Activated naive CD4-positive, alpha-beta T cell treated with anti-CD3 and anti-CD28 coated beads for 36 hours (primary cell): Measurements from ENCODE around the gene ISG20L2. TPM values are rescaled to one million over a fixed set of nuclear protein-coding genes. Genes with fewer than 3 reads are reported as not detected.

Experiments used
- CTCF ChIA-PET: fragments of 350-600 bp; sonication (Branson Sonifier 250); formaldehyde crosslinking; loops from one replicate; lab custom pipeline; 2021; ENCODE audit warnings: antibody characterized with exemption; lab: Charles Lee
- DNase-seq: peaks from one replicate; pipeline ENCODE4 v3.0.0-alpha.2; 2020
- H3K27ac Mint-ChIP-seq: one replicate; pipeline ENCODE4 v1.8.0; 2021; ENCODE audit warnings: mild to moderate bottlenecking, mixed read lengths
- H3K27me3 Mint-ChIP-seq: one replicate; pipeline ENCODE4 v1.8.0; 2021; ENCODE audit warnings: low read depth, mixed read lengths
- H3K36me3 Mint-ChIP-seq: one replicate; pipeline ENCODE4 v1.8.0; 2021; ENCODE audit warnings: low read depth, mixed read lengths
- H3K4me1 Mint-ChIP-seq: one replicate; pipeline ENCODE4 v1.8.0; 2021; ENCODE audit warnings: low read depth, mixed read lengths
- H3K4me3 Mint-ChIP-seq: one replicate; pipeline ENCODE4 v1.8.0; 2021; ENCODE audit warnings: mild to moderate bottlenecking, moderate library complexity, mixed read lengths
- H3K9me3 Mint-ChIP-seq: one replicate; pipeline ENCODE4 v1.8.0; 2021; ENCODE audit warnings: mixed read lengths
- intact Hi-C: fragments of 100-400 bp; cut with micrococcal nuclease; formaldehyde crosslinking; loops from one replicate; pipeline ENCODE4 v1.15.1; 2023
- total RNA-seq, 2 experiments: library from RNA; stranded (reverse); gene quantifications; one replicate each; pipeline ENCODE4 v1.2.3, GENCODE V29; 2021

Gene ISG20L2
- total RNA-seq, 2 experiments from 2014 or later: 24.8 to 28.7 TPM

GRCh38 chr1:156704166-156704711, 24.3 kb downstream of the ISG20L2 start:
- H3K36me3 Mint-ChIP-seq: no peaks in the 10 kb centered on the region
- intact Hi-C loops: no loop called here
- CTCF ChIA-PET: interaction anchor here (2.4 to 11.8 kb wide), 5 partner anchors 13 to 80 kb away, joined by 7 to 183 read pairs (median 21); no protein-coding TSS in a partner anchor
- no peak overlapping the region for H3K27ac Mint-ChIP-seq
- peaks cover 29% of the 10 kb centered on the region for H3K27me3 Mint-ChIP-seq
- no peaks in the 10 kb centered on the region for H3K9me3 Mint-ChIP-seq
- H3K4me1 Mint-ChIP-seq: peaks cover 27% of the 10 kb centered on the region
- H3K4me3 Mint-ChIP-seq: no peak overlapping the region
- DNase-seq: no peak

DNA sequence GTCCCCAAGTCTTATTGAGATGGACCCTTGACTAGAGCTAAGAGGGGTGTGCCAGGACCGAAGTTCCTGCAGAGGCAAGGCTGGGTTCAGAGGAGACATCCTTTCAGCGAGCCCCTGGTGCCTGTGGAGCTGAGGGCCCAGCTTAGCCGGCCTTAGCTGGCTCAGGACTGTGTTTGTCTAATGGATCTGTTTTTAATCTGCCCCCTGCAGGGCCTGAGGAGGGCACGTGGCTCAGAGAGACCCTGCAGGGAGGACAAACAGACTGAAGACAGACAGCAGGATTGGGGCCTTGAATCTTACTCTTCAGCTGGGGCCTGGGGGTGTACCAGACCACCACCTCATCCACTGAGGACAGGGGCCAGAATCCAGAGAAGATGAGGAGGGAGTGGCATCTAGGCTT, 24.8 kb downstream of the ISG20L2 start:
- no peak overlapping the region for H3K27ac Mint-ChIP-seq
- CTCF ChIA-PET: interaction anchor here (11.8 kb wide), 1 partner anchor 13 kb away, joined by 183 read pairs; no protein-coding TSS in a partner anchor
- peaks cover 32% of the 10 kb centered on the region for H3K27me3 Mint-ChIP-seq
- no peak overlapping the region for H3K4me3 Mint-ChIP-seq
- no peaks in the 10 kb centered on the region for H3K9me3 Mint-ChIP-seq
- peaks cover 27% of the 10 kb centered on the region for H3K4me1 Mint-ChIP-seq
- no peaks in the 10 kb centered on the region for H3K36me3 Mint-ChIP-seq
- intact Hi-C loops: no loop called here
- no peak for DNase-seq

DNA sequence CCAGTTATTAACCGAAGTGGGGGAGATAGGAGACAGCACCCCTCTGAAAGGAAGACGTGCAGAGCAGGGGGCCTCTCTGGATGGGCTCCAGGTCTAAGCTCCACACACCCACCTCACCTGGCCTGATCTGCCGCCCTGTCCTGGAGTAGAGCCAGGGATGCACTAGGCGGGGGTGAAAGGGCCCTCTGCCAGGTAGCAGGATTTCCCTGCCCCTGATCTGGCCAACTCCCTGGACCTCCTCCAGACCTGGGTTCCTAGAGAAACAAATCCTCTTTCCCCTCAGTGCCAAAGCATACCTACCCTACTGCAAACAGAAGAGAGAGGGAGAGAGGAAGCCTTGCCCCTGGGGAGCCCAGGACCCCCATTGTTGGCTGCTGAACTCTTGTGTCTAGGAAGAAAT, 25.2 kb downstream of the ISG20L2 start:
- no peak for DNase-seq
- CTCF ChIA-PET: interaction anchor here (0.6 to 11.8 kb wide), 5 partner anchors 13 to 123 kb away, joined by 3 to 183 read pairs (median 8); partner anchors contain the start of gene NES
- H3K4me3 Mint-ChIP-seq: no peak overlapping the region
- H3K36me3 Mint-ChIP-seq: no peaks in the 10 kb centered on the region
- H3K9me3 Mint-ChIP-seq: no peaks in the 10 kb centered on the region
- peaks cover 33% of the 10 kb centered on the region for H3K27me3 Mint-ChIP-seq
- H3K27ac Mint-ChIP-seq: no peak overlapping the region
- intact Hi-C loops: no loop called here
- H3K4me1 Mint-ChIP-seq: peaks cover 27% of the 10 kb centered on the region

- Mint-ChIP-seq H3K27ac (no peak overlapping the region), H3K4me3 (no peak overlapping the region), H3K9me3 (no peaks in the 10 kb centered on the region), H3K4me1 (peaks cover 15% of the 10 kb centered on the region), H3K36me3 (no peaks in the 10 kb centered on the region), H3K27me3 (peaks cover 39% of the 10 kb centered on the region)
- intact Hi-C loops: no loop called here
- CTCF ChIA-PET: interaction anchor here (0.9 to 11.8 kb wide), 6 partner anchors 10 to 88 kb away, joined by 3 to 183 read pairs (median 7); partner anchors contain the start of gene NES
- no peak for DNase-seq
These were observed 27.6 kb downstream of the ISG20L2 start for GRCh38 chr1:156700736-156701531.

GRCh38 chr1:156698995-156699394, 29.6 kb downstream of the ISG20L2 start:
- no peaks in the 10 kb centered on the region for H3K9me3 Mint-ChIP-seq
- H3K27ac Mint-ChIP-seq: no peak overlapping the region
- H3K27me3 Mint-ChIP-seq: peaks cover 31% of the 10 kb centered on the region
- no peak for DNase-seq
- intact Hi-C loops: no loop called here
- H3K36me3 Mint-ChIP-seq: no peaks in the 10 kb centered on the region
- H3K4me3 Mint-ChIP-seq: no peak overlapping the region
- no peaks in the 10 kb centered on the region for H3K4me1 Mint-ChIP-seq
- CTCF ChIA-PET: interaction anchor here (1.2 to 11.8 kb wide), 4 partner anchors 8 to 39 kb away, joined by 3 to 183 read pairs (median 8); no protein-coding TSS in a partner anchor

GRCh38 chr1:156697481-156697880, 31.1 kb downstream of the ISG20L2 start:
- Mint-ChIP-seq H3K4me1 (peaks cover 11% of the 10 kb centered on the region), H3K27ac (no peak overlapping the region), H3K4me3 (no peak overlapping the region), H3K36me3 (no peaks in the 10 kb centered on the region), H3K9me3 (no peaks in the 10 kb centered on the region), H3K27me3 (peaks cover 34% of the 10 kb centered on the region)
- no peak for DNase-seq
- intact Hi-C loops: no loop called here
- CTCF ChIA-PET: interaction anchor here (0.9 to 3.0 kb wide), 4 partner anchors 18 to 38 kb away, joined by 3 to 8 read pairs (median 6); no protein-coding TSS in a partner anchor

DNA sequence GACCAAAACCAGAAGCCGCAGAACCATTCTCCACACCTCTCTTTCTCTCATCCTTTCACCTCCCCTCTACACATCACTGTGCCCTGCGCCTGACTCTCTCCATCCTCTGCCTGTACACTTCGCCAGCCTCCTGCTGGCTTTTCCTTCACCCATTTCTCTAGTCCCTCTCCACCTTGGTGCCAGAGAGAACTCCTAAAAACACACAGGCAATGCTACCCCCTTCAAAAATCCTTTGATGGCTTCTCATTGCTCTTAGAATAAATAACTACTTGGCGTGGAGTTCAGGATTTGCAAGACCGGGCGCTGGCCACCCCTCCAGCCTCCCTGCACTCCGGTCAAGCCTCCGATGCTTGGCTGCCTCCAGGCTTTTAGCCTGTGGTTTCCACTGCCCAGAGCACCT, 31.8 kb downstream of the ISG20L2 start:
- Mint-ChIP-seq H3K27me3 (peaks cover 42% of the 10 kb centered on the region), H3K4me1 (peaks cover 18% of the 10 kb centered on the region), H3K36me3 (no peaks in the 10 kb centered on the region), H3K9me3 (no peaks in the 10 kb centered on the region), H3K4me3 (no peak overlapping the region), H3K27ac (peak overlapping the region; percentile 8)
- intact Hi-C loops: no loop called here
- no peak for DNase-seq
- CTCF ChIA-PET: interaction anchor here (0.9 to 1.3 kb wide), 2 partner anchors 29 to 36 kb away, joined by 3 to 4 read pairs; no protein-coding TSS in a partner anchor

DNA sequence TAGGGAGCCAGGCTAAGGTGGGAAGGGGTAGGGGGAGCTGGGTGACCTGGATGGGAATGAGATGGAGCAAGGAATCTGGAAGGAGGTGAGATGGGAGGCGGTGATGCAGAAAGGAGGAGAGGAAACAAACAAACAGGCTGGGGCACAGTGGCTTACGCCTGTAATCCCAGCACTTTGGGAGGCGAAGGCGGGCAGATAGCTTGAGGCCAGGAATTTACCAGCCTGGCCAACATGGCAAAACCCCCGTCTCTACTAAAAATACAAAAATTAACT, 33.9 kb downstream of the ISG20L2 start:
- CTCF ChIA-PET: interaction anchor here (0.6 to 2.4 kb wide), 5 partner anchors 10 to 32 kb away, joined by 3 to 11 read pairs (median 3); partner anchors contain the start of gene CRABP2
- DNase-seq: no peak
- peaks cover 22% of the 10 kb centered on the region for H3K4me1 Mint-ChIP-seq
- intact Hi-C loops: no loop called here
- peaks cover 55% of the 10 kb centered on the region for H3K27me3 Mint-ChIP-seq
- H3K9me3 Mint-ChIP-seq: no peaks in the 10 kb centered on the region
- H3K36me3 Mint-ChIP-seq: no peaks in the 10 kb centered on the region
- no peak overlapping the region for H3K4me3 Mint-ChIP-seq
- H3K27ac Mint-ChIP-seq: no peak overlapping the region

DNA sequence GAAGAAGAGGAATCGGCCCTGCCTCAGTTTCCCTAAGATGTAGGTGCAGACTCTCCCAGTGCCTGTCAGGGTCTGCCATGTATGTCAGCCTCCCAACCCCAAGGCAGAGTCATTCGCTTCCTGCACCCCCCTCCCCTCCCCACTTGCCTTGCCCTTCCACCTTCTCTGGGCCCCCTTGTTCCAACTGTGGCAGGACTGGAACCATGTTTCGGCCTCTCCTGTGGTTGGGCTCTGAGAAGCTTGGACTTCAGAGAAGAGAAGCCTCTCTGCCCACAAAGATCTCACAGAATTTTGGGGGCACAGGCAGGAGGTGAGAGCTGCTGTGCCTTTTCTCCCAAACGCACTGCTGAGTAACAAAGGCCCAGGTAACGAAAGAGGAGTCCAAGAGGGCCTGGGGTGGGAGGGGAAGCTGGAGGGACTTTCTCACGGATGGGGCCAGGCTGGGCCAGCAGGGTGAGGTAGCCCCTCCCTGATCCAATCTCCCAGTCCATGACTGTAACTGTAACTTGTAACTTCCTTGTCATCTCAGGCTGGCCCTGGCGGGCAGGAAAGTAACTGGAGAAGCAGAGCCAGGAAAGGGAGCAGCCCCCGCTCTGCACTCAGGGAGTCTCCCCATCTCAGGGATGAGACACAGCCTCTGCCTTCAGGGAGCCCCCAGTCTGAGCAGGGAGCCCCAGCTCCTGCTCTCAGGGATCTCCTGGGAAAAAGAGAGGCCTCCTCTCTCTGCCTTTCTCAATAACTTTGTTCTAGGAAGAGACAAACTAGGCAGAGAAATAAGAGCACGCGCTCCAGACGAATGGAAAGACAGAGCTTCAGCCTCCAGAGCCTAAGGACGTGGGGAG, 34.5 kb downstream of the ISG20L2 start:
- Mint-ChIP-seq H3K4me1 (peaks cover 24% of the 10 kb centered on the region), H3K36me3 (no peaks in the 10 kb centered on the region), H3K27me3 (peaks cover 55% of the 10 kb centered on the region), H3K4me3 (no peak overlapping the region), H3K9me3 (no peaks in the 10 kb centered on the region), H3K27ac (no peak overlapping the region)
- no peak for DNase-seq
- intact Hi-C loops: no loop called here
- CTCF ChIA-PET: interaction anchor here (1.0 to 7.4 kb wide), 4 partner anchors 9 to 33 kb away, joined by 3 to 166 read pairs (median 7); partner anchors contain the start of genes CRABP2, ISG20L2 and METTL25B

- no peak for DNase-seq
- intact Hi-C loops: no loop called here
- Mint-ChIP-seq H3K36me3 (no peaks in the 10 kb centered on the region), H3K4me3 (no peak overlapping the region), H3K27me3 (peaks cover 58% of the 10 kb centered on the region), H3K9me3 (no peaks in the 10 kb centered on the region), H3K4me1 (peaks cover 24% of the 10 kb centered on the region), H3K27ac (no peak overlapping the region)
- CTCF ChIA-PET: interaction anchor here (4.7 to 7.4 kb wide), 3 partner anchors 11 to 34 kb away, joined by 53 to 183 read pairs (median 166); partner anchors contain the start of genes CRABP2, ISG20L2 and METTL25B
These were observed 35.4 kb downstream of the ISG20L2 start for GRCh38 chr1:156692925-156693847.

GRCh38 chr1:156692441-156692924, 36.1 kb downstream of the ISG20L2 start:
- no peaks in the 10 kb centered on the region for H3K36me3 Mint-ChIP-seq
- CTCF ChIA-PET: interaction anchor here (3.9 to 7.4 kb wide), 4 partner anchors 12 to 35 kb away, joined by 34 to 183 read pairs (median 110); partner anchors contain the start of genes CRABP2, ISG20L2, METTL25B and NES
- intact Hi-C loops: no loop called here
- H3K4me1 Mint-ChIP-seq: peaks cover 24% of the 10 kb centered on the region
- H3K27me3 Mint-ChIP-seq: peaks cover 58% of the 10 kb centered on the region
- H3K4me3 Mint-ChIP-seq: no peak overlapping the region
- DNase-seq: no peak
- H3K9me3 Mint-ChIP-seq: no peaks in the 10 kb centered on the region
- H3K27ac Mint-ChIP-seq: no peak overlapping the region
